Body of pancreas (tissue), 4 donors: ENCODE results near the gene TFAM. TPM values are rescaled to one million over a fixed set of nuclear protein-coding genes. Genes with fewer than 3 reads are reported as not detected.

Source experiments
- ATAC-seq: fragments of 150-250 bp; one replicate; pipeline ENCODE4 v1.9.1; 2016
- DNase-seq, 4 donors: peaks; one replicate each; pipeline ENCODE4 v3.0.0-alpha.2; 2019
- H3K27ac ChIP-seq, 4 donors: fragments of 200-600 bp; sonication (generic); 1 replicate in 3 of 4; 2 replicates in 1 of 4; pipeline versions ENCODE4 v1.5.1 to v1.6.1; 2016 to 2019; ENCODE audit warnings: mild to moderate bottlenecking in 1 of 4, mixed read lengths in 1 of 4, moderate library complexity in 1 of 4
- H3K27me3 ChIP-seq, 2 donors: fragments of 200-600 bp; sonication (generic); one replicate each; pipeline ENCODE4 v1.6.0; 2016; ENCODE audit warnings: mild to moderate bottlenecking in 1 of 2
- H3K36me3 ChIP-seq, 2 donors: fragments of 200-600 bp; sonication (generic); replicated peaks in 1 of 2; 2 replicates each; pipeline ENCODE4 v1.5.1; 2016; ENCODE audit warnings: low read depth in 2 of 2; ENCODE audit not compliant: insufficient read depth in 1 of 2
- H3K4me1 ChIP-seq: fragments of 200-600 bp; sonication (generic); one replicate; pipeline ENCODE4 v1.6.0; 2016
- H3K4me3 ChIP-seq, 2 donors: fragments of 200-600 bp; sonication (generic); 1 replicate in 1 of 2; 2 replicates in 1 of 2; pipeline ENCODE4 v1.5.1; 2016 to 2019
- H3K9me3 ChIP-seq, 3 donors: fragments of 200-600 bp; sonication (generic); 1 replicate in 2 of 3; 2 replicates in 1 of 3; pipeline ENCODE4 v1.5.1; 2016
- CTCF ChIP-seq, 7 experiments: fragments of 450-650 bp in 4 of 7; fragments of 200-600 bp in 3 of 7; sonication (generic) in 3 of 7; IDR thresholded peaks; one replicate each; pipeline ENCODE4 v1.5.1; 2016 to 2019; ENCODE audit warnings: antibody characterized with exemption in 7 of 7
- POLR2A ChIP-seq, 3 donors: fragments of 450-650 bp; IDR thresholded peaks; one replicate each; pipeline ENCODE4 v1.6.1; 2016; ENCODE audit warnings: antibody characterized with exemption in 3 of 3, mild to moderate bottlenecking in 2 of 3
- WGBS, 2 donors: methylation state at CpG; one replicate each; pipeline ENCODE4 v1.1.5; 2017; 5-methylcytosine and 5-hydroxymethylcytosine counted together
- intact Hi-C: fragments of 100-400 bp; cut with DNase I; formaldehyde crosslinking; loops from one replicate; pipeline ENCODE4 v1.15.1; 2023
- total RNA-seq, 2 donors: library from RNA; depleted of rRNA; stranded (reverse); fragments of >200 nt; gene quantifications; one replicate each; pipeline ENCODE4 v1.1.0, GENCODE V29; 2016

The TFAM gene
- total RNA-seq, 2 donors from 2014 or later = 2.6 to 10.1 TPM

DNA sequence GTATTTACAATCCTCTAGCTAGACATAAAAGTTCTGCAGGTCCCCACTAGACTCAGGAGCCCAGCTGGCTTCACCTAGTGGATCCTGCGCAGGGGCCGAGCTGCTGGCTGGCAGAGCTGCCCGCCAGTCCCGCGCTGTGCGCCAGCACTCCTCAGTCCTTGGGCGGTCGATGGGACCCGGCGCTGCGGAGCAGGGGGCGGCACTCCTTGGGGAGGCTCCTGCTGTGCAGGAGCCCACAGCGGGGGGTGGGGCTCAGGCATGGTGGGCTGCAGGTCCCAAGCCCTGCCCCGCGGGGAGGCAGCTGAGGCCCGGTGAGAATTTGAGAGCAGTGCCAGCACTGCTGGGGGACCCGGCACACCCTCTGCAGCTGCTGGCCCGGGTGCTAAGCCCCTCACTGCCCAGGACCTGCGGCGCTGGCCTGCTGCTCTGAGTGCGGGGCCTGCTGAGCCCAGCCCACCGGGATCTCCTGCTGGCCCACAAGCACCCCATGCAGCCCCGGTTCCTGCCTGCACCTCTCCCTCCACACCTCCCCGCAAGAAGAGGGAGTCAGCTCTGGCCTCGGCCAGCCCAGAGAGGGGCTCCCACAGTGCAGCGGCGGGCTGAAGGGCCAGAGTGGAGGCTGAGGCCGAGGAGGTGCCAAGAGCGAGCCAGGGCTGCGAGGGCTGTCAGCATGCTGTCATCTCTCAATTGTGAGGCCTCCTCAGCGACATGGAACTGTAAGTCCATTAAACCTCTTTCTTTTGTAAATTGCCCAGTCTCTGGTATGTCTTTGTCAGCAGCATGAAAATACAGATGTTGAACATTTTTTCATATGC, 63.1 kb downstream of the TFAM start:
- Histone ChIP-seq H3K4me1 (peaks cover 16% of the 10 kb centered on the region), H3K27ac (no peak overlapping the region), H3K36me3 (no peaks in the 10 kb centered on the region), H3K4me3 (no peak overlapping the region), H3K27me3 (no peaks in the 10 kb centered on the region), H3K9me3 (no peaks in the 10 kb centered on the region)
- WGBS, 2 donors = 95 to 97% methylated on average over 13 to 24 of the region's 31 CpGs
- DNase-seq (no peak), ATAC-seq (no peak)
- TF ChIP-seq POLR2A (IDR thresholded peaks at IDR 0.05) (no peak), CTCF (IDR thresholded peaks at IDR 0.05) (no peak)
- intact Hi-C loops = no loop called here

Other genes starting within 250 kb of the TFAM start
- gene IPMK, start 117.5 kb upstream of the TFAM start, total RNA-seq = 1 to 10 TPM; 3.1 to 4.6 TPM
- gene CISD1, start 116.2 kb upstream of the TFAM start, total RNA-seq = 1 to 10 TPM; 3.0 to 8.3 TPM
- gene UBE2D1, start 50.4 kb upstream of the TFAM start, total RNA-seq = 1 to 10 TPM; 3.0 to 7.5 TPM
- gene BICC1, start 127.5 kb downstream of the TFAM start, total RNA-seq = 10 to 100 TPM; 35.3 to 42.0 TPM